ENCODE data around the gene TBX4. TPM values are rescaled to one million over a fixed set of nuclear protein-coding genes. Genes with fewer than 3 reads are reported as not detected.

The TBX4 gene
- not detected for total RNA-seq

DNA sequence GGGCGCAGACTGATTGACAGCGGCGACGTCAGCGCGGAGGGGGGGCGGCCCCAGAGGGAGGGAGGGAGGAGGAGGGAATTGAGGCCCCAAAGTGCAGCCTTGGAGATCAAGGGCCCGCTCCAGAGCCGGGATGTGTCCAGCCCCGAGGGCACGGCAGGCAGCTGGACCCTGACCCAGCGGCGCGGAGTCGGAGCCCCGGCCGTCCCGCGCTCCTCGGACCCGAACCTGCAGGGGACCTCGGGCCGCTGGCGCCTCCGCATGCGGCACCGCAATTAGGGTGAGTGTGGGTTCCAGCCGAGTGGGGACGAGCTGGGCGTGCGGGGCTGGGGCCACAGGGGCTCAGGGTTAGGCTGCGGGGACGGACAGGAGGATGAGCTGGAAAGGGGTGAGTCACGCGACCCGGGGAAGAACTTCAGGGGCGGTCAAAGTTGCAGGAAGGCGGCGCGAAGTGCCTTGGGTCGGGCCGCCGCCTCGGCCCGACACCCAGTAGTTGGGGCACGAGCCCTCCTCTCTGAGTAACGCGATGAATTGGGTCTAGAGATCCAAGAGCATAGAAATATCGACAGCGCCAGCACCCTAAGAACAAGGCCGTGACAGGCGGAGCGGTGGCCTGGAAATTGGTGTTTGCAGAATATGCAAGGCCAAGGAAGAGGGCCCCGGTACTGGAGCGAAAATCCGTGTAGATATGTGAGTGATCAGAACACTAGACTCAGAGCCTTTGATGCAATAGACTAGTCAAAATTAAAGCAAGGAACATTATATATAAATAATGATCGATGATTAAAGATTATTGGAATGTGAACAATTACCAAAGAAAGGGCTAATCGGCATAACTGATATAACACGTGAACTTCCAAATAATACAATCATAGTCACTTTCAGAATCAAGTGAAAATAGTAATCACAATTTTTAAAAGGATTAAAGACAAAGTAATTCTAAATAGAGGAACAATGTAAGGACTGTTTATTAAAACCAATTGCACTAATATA lies at the start of gene TBX4:
Gene TBX4, plus strand, starts transcription at position 122 of the 990 bp plus-strand sequence. CDS start 4,069 bp downstream, outside the sequence.
- peak in 1 of 3 donors; percentile 41 for DNase-seq
- TF ChIP-seq POLR2A (IDR thresholded peaks at IDR 0.05) = no peak
- TF ChIP-seq, protein P1, sequence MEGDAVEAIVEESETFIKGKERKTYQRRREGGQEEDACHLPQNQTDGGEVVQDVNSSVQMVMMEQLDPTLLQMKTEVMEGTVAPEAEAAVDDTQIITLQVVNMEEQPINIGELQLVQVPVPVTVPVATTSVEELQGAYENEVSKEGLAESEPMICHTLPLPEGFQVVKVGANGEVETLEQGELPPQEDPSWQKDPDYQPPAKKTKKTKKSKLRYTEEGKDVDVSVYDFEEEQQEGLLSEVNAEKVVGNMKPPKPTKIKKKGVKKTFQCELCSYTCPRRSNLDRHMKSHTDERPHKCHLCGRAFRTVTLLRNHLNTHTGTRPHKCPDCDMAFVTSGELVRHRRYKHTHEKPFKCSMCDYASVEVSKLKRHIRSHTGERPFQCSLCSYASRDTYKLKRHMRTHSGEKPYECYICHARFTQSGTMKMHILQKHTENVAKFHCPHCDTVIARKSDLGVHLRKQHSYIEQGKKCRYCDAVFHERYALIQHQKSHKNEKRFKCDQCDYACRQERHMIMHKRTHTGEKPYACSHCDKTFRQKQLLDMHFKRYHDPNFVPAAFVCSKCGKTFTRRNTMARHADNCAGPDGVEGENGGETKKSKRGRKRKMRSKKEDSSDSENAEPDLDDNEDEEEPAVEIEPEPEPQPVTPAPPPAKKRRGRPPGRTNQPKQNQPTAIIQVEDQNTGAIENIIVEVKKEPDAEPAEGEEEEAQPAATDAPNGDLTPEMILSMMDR (IDR thresholded peaks at IDR 0.05) = no peak
- Histone ChIP-seq H3K27me3 (peaks cover 0 to 50% of the 10 kb centered on the region in 2 donors), H3K36me3 (no peaks in the 10 kb centered on the region), H3K4me3 (peak within 1 kb of the TSS in 3 of 4 donors; percentile 18 to 26 (median 24)), H3K27ac (no peak within 1 kb of the TSS), H3K9me3 (no peaks in the 10 kb centered on the region), H3K4me1 (peaks cover 0 to 31% (median 6%) of the 10 kb centered on the region in 4 donors)

DNA sequence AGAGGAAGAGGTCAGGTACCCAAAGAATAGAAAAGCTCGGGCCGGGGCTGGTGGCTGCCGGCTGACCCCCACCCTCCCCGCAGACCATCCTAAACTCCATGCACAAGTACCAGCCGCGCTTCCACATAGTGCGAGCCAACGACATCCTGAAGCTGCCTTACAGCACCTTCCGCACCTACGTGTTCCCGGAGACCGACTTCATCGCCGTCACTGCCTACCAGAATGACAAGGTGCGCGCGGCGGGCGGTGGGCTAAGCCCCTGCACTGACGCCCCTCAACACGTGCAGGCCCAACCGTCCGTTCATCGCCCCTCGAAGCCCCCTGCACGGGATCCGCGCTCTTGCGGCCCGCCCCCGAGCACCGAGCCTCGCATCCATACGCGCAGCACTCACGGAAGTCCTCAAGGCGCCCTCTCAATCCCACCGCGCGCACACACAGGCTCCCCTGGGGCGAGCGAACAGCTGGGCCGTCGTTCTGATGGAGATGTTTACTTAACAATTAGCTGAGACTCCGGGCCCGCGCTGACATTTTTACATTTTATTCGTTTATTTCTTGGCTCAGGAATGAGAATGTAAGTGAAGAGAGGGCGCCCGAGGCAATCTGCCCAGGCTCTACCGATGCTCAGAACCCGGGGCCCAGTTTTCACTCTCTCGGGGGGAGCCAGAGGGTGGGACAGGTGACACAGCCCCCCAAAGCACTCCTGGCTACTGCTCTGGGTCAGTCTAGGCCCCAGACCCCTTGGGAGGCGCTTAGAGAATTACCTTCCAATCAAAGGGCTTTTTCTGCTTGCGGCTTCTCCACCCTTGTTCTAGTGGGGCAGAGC lies 49.0 kb upstream of the TBX4 start:
- peak in 1 of 3 donors; percentile 54 for DNase-seq
- Histone ChIP-seq H3K4me1 (peaks cover 0 to 54% (median 24%) of the 10 kb centered on the region in 4 donors), H3K36me3 (no peaks in the 10 kb centered on the region), H3K4me3 (peak overlapping the region; percentile 8 to 41 (median 38)), H3K9me3 (no peaks in the 10 kb centered on the region), H3K27me3 (peaks cover 0 to 56% of the 10 kb centered on the region in 2 donors), H3K27ac (peak overlapping the region in 2 of 4 donors; percentile 71 to 77)
- no peak for TF ChIP-seq POLR2A (IDR thresholded peaks at IDR 0.05)
- TF ChIP-seq, protein P1 (IDR thresholded peaks at IDR 0.05) = no peak

DNA sequence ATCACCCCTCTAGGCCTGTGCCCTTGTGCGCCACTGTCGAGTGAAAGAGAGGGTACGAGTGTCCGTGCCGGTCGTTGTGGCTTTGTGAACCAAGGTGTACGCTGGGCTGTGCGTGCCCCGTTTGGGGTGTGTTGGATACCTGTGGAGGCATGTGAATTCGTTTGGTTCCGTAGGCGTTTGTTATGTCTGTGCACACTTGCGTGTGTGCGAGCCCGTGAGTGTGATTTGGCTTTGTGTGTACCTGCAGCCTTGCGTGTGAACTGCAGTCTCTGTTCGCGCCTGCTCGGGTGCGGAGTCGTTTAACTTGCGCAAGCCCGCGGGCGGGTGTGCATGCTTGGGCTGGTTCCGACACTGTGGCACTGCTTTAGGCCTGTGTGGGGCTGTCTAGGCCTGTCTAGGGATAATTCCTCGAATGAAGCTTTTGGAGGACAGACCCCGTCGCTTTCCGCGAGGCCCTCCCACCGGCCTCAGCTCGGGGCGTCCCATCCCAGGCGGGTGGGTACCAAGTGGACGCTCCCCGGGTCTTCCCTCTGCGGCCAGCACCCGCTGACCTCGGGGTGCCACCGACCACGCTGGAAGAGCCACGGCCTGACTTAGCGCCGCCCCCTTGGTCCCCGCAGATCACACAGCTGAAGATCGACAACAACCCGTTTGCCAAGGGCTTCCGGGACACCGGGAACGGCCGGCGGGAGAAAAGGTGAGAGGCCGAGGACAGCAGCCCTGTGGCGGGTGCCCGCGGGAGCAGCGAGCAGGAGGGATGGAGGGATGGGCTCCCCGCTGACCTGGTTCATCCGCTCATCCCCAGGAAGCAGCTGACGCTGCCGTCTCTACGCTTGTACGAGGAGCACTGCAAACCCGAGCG lies 48.2 kb upstream of the TBX4 start:
- no peaks in the 10 kb centered on the region for H3K9me3 ChIP-seq
- peaks cover 0 to 53% of the 10 kb centered on the region in 2 donors for H3K27me3 ChIP-seq
- H3K4me1 ChIP-seq = peaks cover 0 to 51% (median 24%) of the 10 kb centered on the region in 4 donors
- no peak for TF ChIP-seq POLR2A (IDR thresholded peaks at IDR 0.05)
- TF ChIP-seq, protein P1 (IDR thresholded peaks at IDR 0.05) = no peak
- DNase-seq = peak in 1 of 3 donors; percentile 50
- H3K36me3 ChIP-seq = no peaks in the 10 kb centered on the region
- H3K4me3 ChIP-seq = peak overlapping the region; percentile 8 to 41 (median 40)
- peak overlapping the region in 2 of 4 donors; percentile 71 to 77 for H3K27ac ChIP-seq

DNA sequence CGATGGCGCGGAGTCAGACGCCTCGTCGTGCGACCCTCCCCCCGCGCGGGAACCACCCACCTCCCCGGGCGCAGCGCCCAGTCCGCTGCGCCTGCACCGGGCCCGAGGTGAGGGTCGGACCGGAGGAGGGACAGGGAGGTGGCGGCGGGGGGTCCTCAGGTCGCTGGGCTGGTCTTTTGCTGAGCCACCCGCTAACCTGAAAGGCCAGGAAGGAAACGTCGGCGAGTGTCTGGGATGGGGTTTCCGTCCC lies 47.6 kb upstream of the TBX4 start:
- H3K27me3 ChIP-seq = peaks cover 0 to 48% of the 10 kb centered on the region in 2 donors
- H3K4me1 ChIP-seq = peaks cover 0 to 47% (median 20%) of the 10 kb centered on the region in 4 donors
- H3K27ac ChIP-seq = peak overlapping the region in 3 of 4 donors; percentile 9 to 77 (median 71)
- TF ChIP-seq, protein P1 (IDR thresholded peaks at IDR 0.05) = no peak
- TF ChIP-seq POLR2A (IDR thresholded peaks at IDR 0.05) = no peak
- no peaks in the 10 kb centered on the region for H3K36me3 ChIP-seq
- peak overlapping the region; percentile 4 to 41 (median 40) for H3K4me3 ChIP-seq
- DNase-seq = no peak
- H3K9me3 ChIP-seq = no peaks in the 10 kb centered on the region

Data from Peyer's patch (tissue), 4 donors.